HG02973 (cell line): Measurements from ENCODE around the gene AURKAIP1.
"Not testable (repeated sequence)": the region's sequence is repeated elsewhere in the genome, so short reads cannot be mapped to it uniquely, and the experiment has no call there.

Source experiments
- ATAC-seq: cut with Tn5 transposase; IDR thresholded peaks from one replicate; pipeline ENCODE4 v1.9.1; 2021; ENCODE audit warnings: moderate library complexity; ENCODE audit not compliant: unreplicated experiment

The AURKAIP1 gene

DNA sequence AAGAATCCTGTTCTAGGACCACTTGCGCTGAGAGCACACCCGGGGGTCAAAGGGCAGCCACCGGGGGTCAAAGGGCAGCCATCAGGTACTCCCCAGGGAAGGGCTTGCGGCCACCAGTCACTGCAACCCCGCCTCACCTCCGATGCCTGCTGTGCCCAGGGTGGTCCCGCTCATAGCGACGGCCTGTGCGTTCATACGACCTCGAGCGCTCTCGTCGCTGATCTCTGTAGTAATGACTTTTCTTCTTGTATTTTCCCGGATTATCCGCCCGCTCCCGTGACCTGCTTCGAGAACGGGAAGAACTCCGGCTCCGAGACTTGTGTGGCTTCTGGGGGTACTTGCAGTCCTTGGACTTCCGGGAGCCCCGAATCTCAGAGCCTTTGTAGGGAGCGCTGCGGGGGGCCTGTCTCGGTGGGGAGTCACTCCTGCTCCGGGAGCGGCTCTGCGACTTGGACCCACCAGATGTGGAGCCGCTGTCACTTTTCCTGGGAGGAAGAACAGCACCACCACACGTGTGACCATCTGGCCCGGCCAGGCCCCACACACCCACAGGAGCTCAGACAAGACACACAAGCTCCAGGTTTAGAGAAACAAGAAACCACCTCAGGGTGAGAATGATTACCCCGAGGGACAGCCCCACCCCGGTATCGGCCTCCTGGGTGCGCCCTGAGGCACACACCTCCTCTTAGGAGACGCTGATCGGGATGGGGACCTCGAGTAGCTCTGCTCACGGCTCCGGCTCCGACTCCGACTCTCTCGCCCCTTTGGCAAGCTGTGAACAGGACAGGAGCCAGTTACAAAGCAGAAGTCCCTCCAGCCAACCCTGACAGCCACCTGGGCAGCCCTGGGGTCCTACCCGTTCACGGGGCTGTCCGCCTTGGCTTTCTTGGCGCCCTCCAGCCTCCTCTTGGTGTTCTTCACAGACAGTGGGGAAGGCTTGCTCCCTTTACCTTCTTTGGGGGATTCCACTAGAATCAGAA, 12.4 kb upstream of the AURKAIP1 start:
- ATAC-seq: no peak

DNA sequence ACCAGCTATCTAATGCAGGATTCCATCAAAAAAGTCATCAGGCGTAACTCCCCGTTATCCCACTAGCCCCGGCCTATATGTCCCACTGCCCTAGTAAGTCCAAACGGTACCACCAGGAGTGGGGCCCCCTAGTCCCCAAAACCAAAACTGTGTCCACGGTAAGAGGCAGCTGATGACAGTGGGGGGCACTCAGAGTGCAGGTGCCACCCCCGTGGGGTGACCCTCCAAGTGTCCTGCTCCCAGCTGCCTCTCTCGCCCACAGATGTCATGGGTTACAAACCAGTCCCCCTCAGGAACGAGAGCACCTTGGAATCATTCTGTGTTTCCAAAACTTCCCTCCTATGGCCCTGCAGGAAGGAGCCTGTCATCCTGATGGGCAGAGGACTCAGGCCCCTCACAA, 10.9 kb upstream of the AURKAIP1 start:
- no peak for ATAC-seq

DNA sequence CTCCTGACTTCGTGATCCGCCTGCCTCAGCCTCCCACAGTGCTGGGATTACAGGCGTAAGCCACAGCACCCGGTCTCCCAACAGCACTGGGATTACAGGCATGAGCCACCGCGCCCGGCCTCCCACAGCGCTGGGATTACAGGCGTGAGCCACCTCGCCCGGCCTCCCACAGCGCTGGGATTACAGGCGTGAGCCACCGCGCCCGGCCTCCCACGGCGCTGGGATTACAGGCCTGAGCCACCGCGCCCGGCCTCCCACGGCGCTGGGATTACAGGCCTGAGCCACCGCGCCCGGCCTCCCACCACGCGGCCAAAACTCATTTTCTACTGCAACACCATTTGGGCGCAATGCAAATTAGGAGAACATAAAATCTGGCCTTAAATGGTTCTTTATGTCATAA, 10.3 kb upstream of the AURKAIP1 start:
- not testable (repeated sequence) for ATAC-seq

DNA sequence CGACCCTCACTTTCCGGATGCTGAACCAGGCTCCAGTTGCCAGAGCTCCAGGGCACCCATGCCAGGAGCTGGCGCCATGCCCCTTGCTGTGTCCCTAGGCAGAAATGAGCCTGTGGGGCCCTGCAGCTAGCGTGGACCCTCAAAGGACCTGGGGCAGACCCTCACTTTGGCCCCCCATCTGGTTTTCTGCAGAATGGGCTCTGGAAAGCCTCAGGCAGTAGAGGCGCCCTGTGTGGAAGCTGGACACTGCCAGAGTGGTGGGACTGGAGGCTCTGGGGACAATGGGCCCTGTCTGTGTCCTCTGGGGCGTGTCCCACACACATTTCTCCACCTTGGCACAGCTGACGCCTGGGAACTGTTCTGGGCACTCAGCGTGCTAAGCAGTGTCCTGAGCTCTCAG, 6.3 kb upstream of the AURKAIP1 start:
- no peak for ATAC-seq

DNA sequence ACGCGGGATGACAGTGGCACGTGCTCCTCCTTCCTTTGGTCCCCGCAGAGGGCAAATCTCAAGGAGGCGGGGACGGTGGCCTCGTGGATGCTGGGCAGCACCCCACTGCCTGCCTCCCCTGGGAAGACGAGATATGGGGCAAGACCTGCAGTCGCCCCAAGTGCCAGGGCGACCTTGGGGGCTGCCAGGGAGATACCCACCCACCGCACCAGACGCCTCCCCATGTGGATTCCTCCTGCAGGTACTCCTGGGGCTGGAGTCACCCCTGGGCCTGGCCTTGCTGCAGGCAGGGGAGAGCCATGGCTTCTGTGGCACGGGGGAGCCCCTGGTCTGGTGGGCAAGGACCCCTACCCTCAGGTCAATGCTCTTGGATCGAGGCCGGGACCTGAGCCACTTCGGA, 5.9 kb upstream of the AURKAIP1 start:
- no peak for ATAC-seq

DNA sequence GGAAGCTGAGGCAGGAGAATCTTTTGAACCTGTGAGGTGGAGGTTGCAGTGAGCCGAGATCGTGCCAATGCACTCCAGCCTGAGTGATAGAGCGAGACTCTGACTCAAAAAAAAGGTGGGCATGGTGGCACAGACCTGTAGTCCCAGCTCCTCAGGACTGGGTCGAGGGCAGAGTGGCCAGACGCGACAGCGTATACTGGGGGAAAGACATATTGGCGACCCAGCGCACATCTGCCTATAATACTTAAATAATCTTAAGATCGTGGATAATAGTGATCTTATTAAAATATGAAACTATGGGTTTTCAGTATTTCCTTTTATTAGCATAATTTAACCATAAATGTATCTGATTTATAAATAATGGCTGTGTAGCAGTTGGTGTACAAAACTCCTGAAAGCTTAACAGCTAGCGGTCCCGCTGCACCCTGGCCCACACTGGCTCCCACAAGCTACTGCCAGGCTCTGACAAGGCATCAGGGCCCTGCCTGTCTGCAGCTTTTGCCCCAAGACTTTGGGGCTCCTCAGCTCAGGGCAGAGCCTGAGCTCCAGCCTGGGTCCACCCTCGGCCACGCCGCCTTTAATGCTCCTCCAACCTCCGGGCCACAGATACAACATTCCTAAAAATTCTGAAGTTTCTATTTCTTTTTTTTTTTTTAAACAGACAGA, 2.7 kb upstream of the AURKAIP1 start:
- ATAC-seq: no peak

DNA sequence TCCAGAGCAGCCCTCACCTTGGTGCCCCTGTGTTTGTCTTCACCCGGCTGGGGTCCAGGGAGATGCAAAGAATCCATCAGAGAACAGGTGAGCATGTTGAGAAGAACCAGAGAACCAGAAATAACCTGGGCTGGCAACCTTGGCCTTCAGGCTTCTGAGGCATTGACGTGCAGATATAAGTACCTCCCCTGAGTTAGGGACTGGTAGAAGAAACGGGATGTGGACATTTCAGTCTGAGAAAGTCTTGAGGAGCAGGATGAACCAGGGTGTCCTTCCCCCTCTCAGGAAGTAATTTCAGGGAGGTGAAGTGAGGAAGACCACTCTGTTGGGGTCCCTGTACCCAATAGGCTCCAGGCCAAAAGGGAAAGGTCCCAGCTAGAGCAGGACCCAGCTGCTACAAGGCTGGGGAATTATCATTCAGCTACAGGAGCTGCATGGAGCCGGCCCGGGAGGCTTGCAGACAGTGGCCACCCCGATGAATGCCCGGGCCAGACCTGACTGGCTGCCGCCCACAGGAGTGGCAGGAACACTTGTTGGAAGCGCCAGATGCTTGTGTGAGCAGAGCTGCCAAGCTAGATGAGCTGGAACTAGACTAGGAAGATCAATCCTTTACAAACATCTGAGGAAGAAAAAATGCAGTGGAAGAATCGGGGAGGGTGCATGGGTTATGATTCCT, 1.7 kb upstream of the AURKAIP1 start:
- no peak for ATAC-seq

DNA sequence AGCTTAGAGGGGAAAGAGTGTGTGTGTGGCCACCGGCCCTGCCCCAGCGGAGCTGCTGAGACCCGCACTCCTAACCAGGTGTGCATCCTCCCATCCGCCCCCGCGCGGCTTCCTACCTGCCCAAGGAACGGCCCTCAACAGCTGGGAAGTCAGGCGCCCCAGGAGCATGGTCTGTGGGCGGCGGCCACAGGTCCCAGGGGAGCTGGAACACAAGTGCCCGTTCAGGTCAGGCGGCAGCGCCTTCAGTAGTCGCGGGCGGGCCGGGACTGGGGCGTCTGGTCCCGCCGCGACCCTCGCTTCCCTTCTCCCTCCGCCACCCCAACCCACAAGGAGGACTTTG, 448 bp downstream of the AURKAIP1 start:
- no peak for ATAC-seq

DNA sequence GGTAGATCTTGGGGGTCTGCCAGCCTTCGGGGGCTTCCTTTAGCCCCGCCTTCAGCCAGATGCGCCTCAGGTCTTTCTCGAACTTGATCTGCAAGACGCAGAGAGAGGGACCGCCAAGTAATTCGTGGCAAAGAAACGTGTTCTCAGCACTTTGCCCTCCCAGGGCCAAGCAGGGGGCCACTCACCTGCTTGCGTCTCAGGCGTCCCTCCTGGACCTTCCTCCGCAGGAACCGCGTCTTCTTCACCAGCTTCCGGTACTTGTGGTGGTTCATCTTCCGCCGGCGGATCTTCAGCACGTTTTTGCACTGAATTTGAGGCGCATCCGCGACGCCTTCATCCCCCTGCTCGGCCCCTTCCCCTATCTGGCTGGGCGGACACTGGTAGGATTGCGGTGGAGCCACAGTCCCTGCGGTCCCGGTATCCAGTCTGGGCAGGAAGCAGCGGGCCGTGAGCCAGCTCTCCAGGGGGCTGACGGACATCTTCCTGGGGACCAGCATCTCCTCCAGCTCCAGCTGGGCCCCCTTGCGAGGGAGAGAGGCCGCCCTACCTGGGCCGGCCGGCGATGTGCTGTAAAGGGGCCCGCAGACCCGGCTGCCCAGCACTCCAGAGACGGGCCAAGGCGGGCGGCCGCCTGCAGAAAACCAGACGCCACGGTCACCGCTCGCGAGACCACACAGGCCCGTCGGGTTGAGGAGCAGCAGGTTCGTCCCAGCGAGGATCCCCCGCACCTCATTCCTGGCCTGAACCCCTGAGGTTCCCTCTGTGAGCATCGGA, 1.0 kb downstream of the AURKAIP1 start:
- no peak for ATAC-seq

DNA sequence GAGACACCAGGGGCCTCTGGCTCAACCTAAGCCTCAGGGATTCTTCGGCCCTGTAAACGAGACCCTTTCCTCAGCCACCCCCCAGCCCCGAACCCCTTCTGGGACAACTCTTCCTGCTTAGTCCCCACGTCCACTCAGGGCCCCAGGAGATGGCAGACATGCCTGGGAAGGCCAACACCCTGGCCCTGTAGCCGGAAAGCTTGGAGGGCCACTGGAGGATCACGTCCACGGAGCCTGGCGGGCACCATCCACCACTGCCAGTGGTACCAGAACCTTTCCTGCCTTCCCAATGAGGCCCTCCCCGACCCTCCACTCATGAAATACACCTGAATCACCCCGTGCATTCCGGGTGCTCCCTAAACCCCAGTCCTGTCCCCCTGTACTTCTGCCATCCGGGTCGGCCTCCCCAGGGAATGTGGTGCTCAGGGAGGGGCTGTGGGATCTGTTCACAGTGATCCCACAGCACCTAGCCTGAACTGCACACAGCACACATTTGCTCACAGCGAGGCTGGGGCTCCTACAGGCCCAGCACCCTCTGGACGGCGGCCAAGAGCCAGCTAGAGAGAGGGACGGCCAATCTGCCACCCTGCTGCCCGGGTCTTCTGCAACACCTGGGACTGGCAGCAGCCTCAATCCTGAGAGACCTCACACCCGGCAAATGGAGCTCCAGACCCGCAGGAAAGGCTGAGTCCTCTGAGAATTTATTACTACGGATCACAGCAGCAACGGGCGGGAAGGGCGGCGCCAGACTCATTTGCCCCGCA, 1.8 kb downstream of the AURKAIP1 start:
- no peak for ATAC-seq

DNA sequence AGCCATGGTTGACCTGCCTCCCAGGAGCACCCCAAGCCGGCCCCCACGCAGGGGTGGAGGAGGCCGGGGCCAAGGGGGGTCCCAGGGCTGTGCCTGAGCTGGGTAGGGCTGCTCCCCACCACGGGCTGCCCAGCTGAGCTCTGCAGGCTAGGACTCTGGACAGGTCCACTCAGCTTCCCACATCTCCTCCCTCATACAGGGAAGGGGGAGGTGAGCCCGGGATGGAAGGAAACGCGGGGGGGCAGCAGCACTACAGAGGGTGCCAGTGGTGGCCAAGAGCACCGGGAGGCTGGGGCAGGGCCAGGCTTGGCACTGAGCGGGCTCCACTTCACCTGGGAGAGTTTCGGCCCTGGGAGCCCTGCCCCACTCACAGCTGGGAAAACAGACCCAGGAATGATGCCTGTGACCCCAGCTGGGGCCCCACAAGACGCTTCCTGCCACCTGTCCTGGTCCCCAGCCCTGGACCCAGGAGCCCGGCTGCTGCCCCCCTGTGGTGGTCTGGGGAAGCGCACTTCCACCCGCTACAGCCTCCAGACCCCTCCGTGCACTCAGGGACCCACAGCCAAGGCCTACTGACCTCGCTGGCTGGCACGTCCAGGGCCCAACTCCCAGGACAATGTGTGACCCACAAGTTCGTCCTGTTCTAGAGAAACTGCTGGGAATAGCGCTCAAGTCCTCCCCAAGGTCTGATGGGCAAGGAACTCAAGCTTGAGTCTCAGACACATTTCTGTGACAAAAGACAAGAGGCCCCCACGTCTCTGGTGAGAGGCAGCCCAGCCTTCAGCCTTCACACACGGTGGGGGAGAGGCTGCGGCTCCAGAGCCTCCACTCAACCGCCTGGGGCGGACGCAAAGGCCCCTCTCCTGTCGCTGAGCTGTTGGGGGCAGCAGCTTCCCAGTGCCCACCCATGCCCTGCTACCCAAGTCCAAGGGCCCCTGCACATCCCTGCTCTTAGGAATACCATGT, 3.0 kb downstream of the AURKAIP1 start:
- no peak for ATAC-seq

DNA sequence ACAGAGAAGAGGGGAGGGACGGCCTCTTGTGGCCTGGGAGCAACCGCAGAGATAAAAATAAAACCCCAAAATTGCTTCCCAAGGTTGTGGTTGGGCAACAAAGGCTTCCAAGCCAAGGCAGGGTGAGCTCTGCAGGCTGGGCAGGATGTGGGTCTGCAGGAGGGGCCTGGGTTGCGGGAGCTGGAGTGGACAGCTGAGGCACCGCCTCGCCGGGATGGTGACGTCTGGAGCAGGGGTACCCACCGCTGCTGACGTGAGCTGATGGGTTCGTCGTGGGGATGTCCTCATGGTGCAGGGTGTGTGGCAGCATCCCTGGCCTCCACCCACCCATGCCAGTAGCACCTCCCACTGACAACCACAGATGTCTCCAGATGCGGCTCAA, 3.7 kb downstream of the AURKAIP1 start:
- no peak for ATAC-seq

DNA sequence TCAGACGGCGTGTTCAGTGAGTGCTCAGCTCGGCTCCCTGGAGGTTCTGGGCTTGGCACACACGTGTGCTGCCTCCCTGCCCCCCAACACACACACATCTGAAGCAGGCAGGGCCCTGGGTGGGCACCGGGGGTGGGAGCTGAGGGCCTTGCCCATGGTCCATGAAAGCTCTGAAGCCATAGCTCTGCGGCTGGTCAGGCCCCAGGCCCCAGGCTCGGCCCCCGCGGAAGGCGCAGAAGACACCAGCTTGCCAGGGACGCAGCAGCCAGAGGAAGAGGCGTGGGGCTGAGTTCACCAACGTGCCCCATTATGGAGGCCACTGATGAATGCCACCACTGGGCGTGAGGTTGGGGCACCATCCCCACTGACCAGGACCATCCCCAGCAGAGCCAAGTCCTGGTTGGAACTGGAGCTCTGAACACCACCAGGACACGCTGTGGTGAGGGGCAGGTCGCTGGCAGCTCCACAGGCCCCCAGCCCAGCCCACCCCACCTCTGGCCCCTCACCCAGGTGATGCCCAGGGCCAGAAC, 4.2 kb downstream of the AURKAIP1 start:
- no peak for ATAC-seq

DNA sequence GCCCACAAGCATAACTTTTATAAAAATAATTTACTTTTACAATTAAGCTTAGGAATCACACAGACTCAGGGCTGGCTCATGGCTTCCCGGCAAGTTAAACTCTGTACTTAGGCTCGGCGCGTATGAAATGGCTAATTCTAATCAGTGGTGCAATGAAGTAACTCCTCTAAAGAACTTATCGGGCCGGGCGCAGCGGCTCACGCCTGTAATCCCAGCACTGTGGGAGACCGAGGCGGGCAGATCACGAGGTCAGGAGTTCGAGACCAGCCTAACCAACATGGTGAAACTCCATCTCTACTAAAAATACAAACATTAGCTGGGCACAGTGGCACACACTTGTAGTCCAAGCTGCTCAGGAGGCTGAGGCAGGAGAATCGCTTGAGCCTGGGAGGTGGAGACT, 4.9 kb downstream of the AURKAIP1 start:
- ATAC-seq: not testable (repeated sequence)

DNA sequence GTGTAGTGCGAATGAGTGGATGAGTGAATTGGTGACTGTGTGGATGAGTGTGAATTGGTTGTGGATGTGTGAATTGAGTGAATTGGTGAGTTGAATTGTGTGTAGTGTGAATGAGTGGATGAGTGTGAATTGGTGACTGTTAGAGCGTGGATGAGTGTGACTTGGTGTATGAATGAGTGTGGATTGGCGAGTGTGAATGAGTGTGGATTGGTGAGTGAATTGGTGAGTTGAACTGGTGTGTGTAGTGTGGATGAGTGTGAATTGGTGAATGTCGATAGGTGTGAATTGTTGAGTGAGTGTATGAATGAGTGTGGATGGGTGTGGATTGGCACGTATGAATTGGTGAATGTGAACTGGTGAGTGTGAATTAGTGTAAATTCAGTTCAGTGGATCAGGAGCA, 7.7 kb downstream of the AURKAIP1 start:
- ATAC-seq: no peak

DNA sequence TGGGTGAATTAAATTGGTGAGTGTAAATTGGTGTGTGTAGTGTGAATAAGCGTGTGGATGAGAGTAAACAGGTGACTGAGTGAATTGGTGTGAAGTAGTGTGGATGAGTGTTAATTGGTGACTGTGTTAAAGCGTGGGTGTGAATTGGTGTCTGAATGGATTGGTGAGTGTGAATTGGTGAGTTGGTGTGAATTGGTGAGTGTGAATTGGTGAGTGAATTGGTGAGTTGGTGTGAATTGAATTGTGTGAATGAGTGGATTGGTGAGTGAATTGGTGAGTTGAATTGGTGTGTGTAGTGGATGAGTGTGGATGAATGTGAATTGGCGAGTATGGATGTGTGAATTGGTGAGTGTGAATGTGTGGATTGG, 8.3 kb downstream of the AURKAIP1 start:
- no peak for ATAC-seq

DNA sequence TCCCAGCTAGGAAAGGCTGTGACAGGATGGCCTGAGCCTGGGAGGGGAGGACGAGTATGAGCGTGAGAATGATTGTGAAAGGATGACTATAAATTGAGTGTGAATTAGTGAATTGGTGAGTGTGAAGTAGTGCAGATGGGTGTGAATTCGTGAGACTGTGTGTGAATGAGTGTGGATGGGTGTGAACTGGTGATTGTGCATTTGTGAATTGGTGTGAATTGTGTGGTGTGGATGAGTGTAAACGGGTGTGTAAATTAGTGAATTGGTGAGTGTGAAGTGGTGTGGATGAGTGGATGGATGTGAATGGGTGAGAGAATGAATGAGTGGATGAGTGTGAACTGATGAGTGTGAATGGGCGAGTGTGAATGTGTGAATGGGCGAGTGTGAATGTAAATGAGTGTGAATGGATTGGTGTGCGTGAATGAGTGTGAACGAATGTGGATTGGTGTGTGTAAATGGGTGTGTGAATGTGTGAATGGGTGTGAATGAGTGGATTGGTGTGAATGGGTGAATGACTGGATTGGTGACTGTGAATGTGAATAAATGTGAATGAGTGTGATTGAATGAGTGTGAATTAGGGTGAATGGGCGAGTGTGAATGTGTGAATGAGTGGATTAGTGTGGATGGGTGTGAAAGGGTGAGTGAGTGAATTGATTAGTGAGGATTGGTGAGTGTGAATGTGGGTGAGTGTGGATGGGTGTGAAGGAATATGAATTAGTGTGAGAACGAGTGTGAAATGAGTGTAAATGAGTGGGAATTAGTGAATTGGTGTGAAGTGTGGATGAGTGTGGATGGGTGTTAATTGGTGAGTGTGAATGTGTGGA, 8.9 kb downstream of the AURKAIP1 start:
- no peak for ATAC-seq

DNA sequence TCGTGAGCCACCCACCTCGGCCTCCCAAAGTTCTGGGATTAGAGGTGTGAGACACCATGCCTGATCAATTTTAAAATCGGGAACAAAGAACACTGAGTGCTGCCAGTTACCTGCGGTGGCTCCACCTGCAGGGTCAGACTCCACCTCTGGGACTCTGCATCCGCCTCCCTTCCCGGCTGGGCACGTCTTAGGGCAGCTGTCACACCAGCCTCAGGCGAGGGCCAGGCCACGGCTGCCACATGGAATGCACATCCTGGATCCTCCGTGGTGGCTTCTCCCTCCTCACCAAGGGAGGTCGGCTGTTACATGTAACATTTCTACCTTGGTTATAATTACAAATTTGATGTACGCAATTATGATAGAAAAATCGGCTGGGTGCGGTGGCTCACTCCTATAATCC, 10.7 kb downstream of the AURKAIP1 start:
- ATAC-seq: no peak
